H9 (cell line): ENCODE results near the gene ZNF485. TPM values are rescaled to one million over a fixed set of nuclear protein-coding genes. Genes with fewer than 3 reads are reported as not detected.

ENCODE experiments used
- DNase-seq: peaks from one replicate; pipeline ENCODE4 v3.0.0-alpha.2; 2017
- H2AFZ ChIP-seq: one replicate; pipeline ENCODE4 v1.6.1; 2013; ENCODE audit warnings: mild to moderate bottlenecking, low read length, control low read depth, moderate library complexity
- H2AK5ac ChIP-seq: 2 replicates; pipeline ENCODE4 v1.6.1; 2013; ENCODE audit warnings: low read length, control low read depth, mixed read lengths; ENCODE audit not compliant: insufficient read length
- H2BK120ac ChIP-seq: one replicate; pipeline ENCODE4 v1.6.1; 2013; ENCODE audit warnings: low read depth, mild to moderate bottlenecking, low read length, control low read depth, inconsistent platforms; ENCODE audit not compliant: poor library complexity, severe bottlenecking
- H2BK12ac ChIP-seq: 2 replicates; pipeline ENCODE4 v1.6.1; 2013; ENCODE audit warnings: low read length, control low read depth, mixed read lengths, low read depth; ENCODE audit not compliant: insufficient read length
- H2BK15ac ChIP-seq: 2 replicates; pipeline ENCODE4 v1.6.1; 2013; ENCODE audit warnings: low read depth, low read length, control low read depth
- H2BK20ac ChIP-seq: one replicate; pipeline ENCODE4 v1.6.1; 2013; ENCODE audit warnings: low read depth, mild to moderate bottlenecking, low read length, control low read depth, inconsistent platforms; ENCODE audit not compliant: poor library complexity, severe bottlenecking
- H2BK5ac ChIP-seq: 2 replicates; pipeline ENCODE4 v1.6.1; 2013; ENCODE audit warnings: low read length, control low read depth, mixed read lengths; ENCODE audit not compliant: insufficient read length
- H3K14ac ChIP-seq: 2 replicates; pipeline ENCODE4 v1.6.1; 2013; ENCODE audit warnings: low read length, control low read depth; ENCODE audit not compliant: insufficient read depth
- H3K18ac ChIP-seq: 2 replicates; pipeline ENCODE4 v1.6.1; 2013; ENCODE audit warnings: low read depth, mild to moderate bottlenecking, mixed read lengths, low read length, control low read depth; ENCODE audit not compliant: insufficient read length
- H3K23ac ChIP-seq: 2 replicates; pipeline ENCODE4 v1.6.1; 2013; ENCODE audit warnings: low read length, control low read depth, mixed read lengths, low read depth; ENCODE audit not compliant: insufficient read length
- H3K23me2 ChIP-seq: 2 replicates; pipeline ENCODE4 v1.6.1; 2013; ENCODE audit warnings: low read depth, mild to moderate bottlenecking, mixed read lengths, low read length, control low read depth; ENCODE audit not compliant: insufficient read length, poor library complexity, severe bottlenecking
- H3K27ac ChIP-seq: 2 replicates; pipeline ENCODE4 v1.5.1; 2013; ENCODE audit warnings: low read length, control low read depth, mixed read lengths, low read depth; ENCODE audit not compliant: insufficient read length
- H3K27me3 ChIP-seq: 2 replicates; pipeline ENCODE4 v1.6.1; 2013; ENCODE audit warnings: low read length, control low read depth, inconsistent platforms; ENCODE audit not compliant: insufficient read depth
- H3K4ac ChIP-seq: 2 replicates; pipeline ENCODE4 v1.6.1; 2013; ENCODE audit warnings: low read depth, mild to moderate bottlenecking, control low read depth, inconsistent platforms, low read length, moderate library complexity
- H3K4me1 ChIP-seq: 2 replicates; pipeline ENCODE4 v1.6.1; 2013; ENCODE audit warnings: low read length, control low read depth, inconsistent platforms; ENCODE audit not compliant: insufficient read depth
- H3K4me2 ChIP-seq: 2 replicates; pipeline ENCODE4 v1.6.1; 2013; ENCODE audit warnings: low read length, control low read depth, mixed read lengths; ENCODE audit not compliant: insufficient read length, insufficient read depth
- H3K56ac ChIP-seq: 2 replicates; pipeline ENCODE4 v1.6.1; 2013; ENCODE audit warnings: low read depth, mild to moderate bottlenecking, mixed read lengths, low read length, control low read depth; ENCODE audit not compliant: insufficient read length
- H3K79me1 ChIP-seq: 2 replicates; pipeline ENCODE4 v1.6.1; 2013; ENCODE audit warnings: low read depth, mild to moderate bottlenecking, moderate library complexity, low read length, control low read depth, inconsistent platforms; ENCODE audit not compliant: insufficient read depth, poor library complexity, severe bottlenecking
- H3K79me2 ChIP-seq: 2 replicates; pipeline ENCODE4 v1.6.1; 2013; ENCODE audit warnings: low read length, control low read depth, inconsistent platforms; ENCODE audit not compliant: insufficient read depth
- H3K9ac ChIP-seq: 2 replicates; pipeline ENCODE4 v1.6.1; 2013; ENCODE audit warnings: low read length, control low read depth, mixed read lengths; ENCODE audit not compliant: insufficient read length; ENCODE audit errors: extremely low read depth
- H3K9me3 ChIP-seq: one replicate; pipeline ENCODE4 v1.6.1; 2013; ENCODE audit warnings: low read depth, low read length, inconsistent platforms; ENCODE audit not compliant: control insufficient read depth
- H3T11ph ChIP-seq: one replicate; pipeline ENCODE4 v1.6.1; 2013; ENCODE audit warnings: mild to moderate bottlenecking, low read length, control low read depth, inconsistent platforms
- H4K20me1 ChIP-seq: one replicate; pipeline ENCODE4 v1.6.1; 2013; ENCODE audit not compliant: control insufficient read depth, insufficient read length, insufficient read depth
- H4K5ac ChIP-seq: 2 replicates; pipeline ENCODE4 v1.6.1; 2013; ENCODE audit warnings: low read depth, mild to moderate bottlenecking, mixed read lengths, low read length, control low read depth; ENCODE audit not compliant: insufficient read length
- H4K8ac ChIP-seq: replicated peaks from 2 replicates; pipeline ENCODE4 v1.6.1; 2013; ENCODE audit warnings: low read length, control low read depth, mixed read lengths, low read depth; ENCODE audit not compliant: insufficient read length
- H4K91ac ChIP-seq: 2 replicates; pipeline ENCODE4 v1.6.1; 2013; ENCODE audit warnings: low read depth, mild to moderate bottlenecking, moderate library complexity, mixed read lengths, low read length, control low read depth; ENCODE audit not compliant: insufficient read length
- H3K27ac Mint-ChIP-seq, 3 experiments: 2 replicates in 2 of 3; 3 replicates in 1 of 3; pipeline ENCODE4 v1.8.0; 2020 to 2021; ENCODE audit warnings: mixed read lengths in 3 of 3, mild to moderate bottlenecking in 1 of 3, moderate library complexity in 1 of 3
- H3K27me3 Mint-ChIP-seq: 2 replicates; pipeline ENCODE4 v1.8.0; 2021; ENCODE audit warnings: low read depth, mild to moderate bottlenecking, moderate library complexity, mixed read lengths
- H3K36me3 Mint-ChIP-seq, 3 experiments: 2 replicates in 2 of 3; 3 replicates in 1 of 3; pipeline ENCODE4 v1.8.0; 2020 to 2021; ENCODE audit warnings: low read depth in 3 of 3, mixed read lengths in 3 of 3; ENCODE audit not compliant: insufficient read depth in 1 of 3
- H3K4me1 Mint-ChIP-seq, 2 experiments: 2 replicates each; pipeline ENCODE4 v1.8.0; 2020; ENCODE audit warnings: mixed read lengths in 2 of 2
- H3K4me3 Mint-ChIP-seq, 2 experiments: 2 replicates in 1 of 2; 3 replicates in 1 of 2; pipeline ENCODE4 v1.8.0; 2020 to 2021; ENCODE audit warnings: mild to moderate bottlenecking in 2 of 2, mixed read lengths in 2 of 2, moderate library complexity in 1 of 2
- H3K9me3 Mint-ChIP-seq, 2 experiments: 2 replicates in 1 of 2; 3 replicates in 1 of 2; pipeline ENCODE4 v1.8.0; 2020; ENCODE audit warnings: mild to moderate bottlenecking in 2 of 2, mixed read lengths in 2 of 2, moderate library complexity in 1 of 2
- CTCF ChIP-seq: fragments of 200-600 bp; sonication (generic); conservative IDR thresholded peaks from 3 replicates; pipeline ENCODE4 v1.8.0; 2021; ENCODE audit warnings: antibody characterized with exemption, mild to moderate bottlenecking
- WGBS: extraction: QIAGEN DNeasy Blood & Tissue Kit; methylation state at CpG from one replicate; pipeline ENCODE4 v1.1.7; 2013; ENCODE audit warnings: missing lambda C conversion rate, low lambda C conversion rate, mixed read lengths; ENCODE audit not compliant: insufficient read length; ENCODE audit errors: extremely low coverage; 5-methylcytosine and 5-hydroxymethylcytosine counted together
- total RNA-seq: library from RNA; stranded (reverse); gene quantifications from 2 replicates; pipeline ENCODE4 v1.2.1, GENCODE V29; 2021

The ZNF485 gene
- total RNA-seq, 1 experiment from 2014 or later = 8.9 TPM

- H3K79me2 ChIP-seq = no peaks in the 10 kb centered on the region
- no peaks in the 10 kb centered on the region for H3K27me3 ChIP-seq
- peaks cover 0 to 1% (median 0%) of the 10 kb centered on the region in 3 experiments; a peak in 1 of 7 replicates for H3K36me3 Mint-ChIP-seq
- TF ChIP-seq CTCF = no peak
- no peak overlapping the region for H2AFZ ChIP-seq
- no peak overlapping the region for H3K9ac ChIP-seq
- H3K4me1 ChIP-seq = no peaks in the 10 kb centered on the region
- H3K56ac ChIP-seq = no peak overlapping the region
- no peaks in the 10 kb centered on the region for H3K4me1 Mint-ChIP-seq
- no peak for DNase-seq
- no peak overlapping the region for H3K23ac ChIP-seq
- H2BK12ac ChIP-seq = no peak overlapping the region
- no peak overlapping the region for H3T11ph ChIP-seq
- no peak overlapping the region for H3K27ac Mint-ChIP-seq
- WGBS = no CpG with 5 or more reads among the region's 5 CpGs
- no peak overlapping the region for H2BK5ac ChIP-seq
- H3K4me3 Mint-ChIP-seq = no peak overlapping the region
- H2BK120ac ChIP-seq = no peak overlapping the region
- H4K91ac ChIP-seq = no peak overlapping the region
- H2AK5ac ChIP-seq = no peak overlapping the region
- H3K79me1 ChIP-seq = no peaks in the 10 kb centered on the region
- H3K27ac ChIP-seq = no peak overlapping the region
- H3K18ac ChIP-seq = no peak overlapping the region
- H3K9me3 Mint-ChIP-seq = peaks cover 11 to 33% of the 10 kb centered on the region in 2 experiments
- H3K4me2 ChIP-seq = no peak overlapping the region
- H3K14ac ChIP-seq = no peak overlapping the region
- H3K23me2 ChIP-seq = no peaks in the 10 kb centered on the region
- no peak overlapping the region for H2BK20ac ChIP-seq
- H3K9me3 ChIP-seq = no peaks in the 10 kb centered on the region
- H2BK15ac ChIP-seq = no peak overlapping the region
- H4K8ac ChIP-seq = no peak overlapping the region
- no peaks in the 10 kb centered on the region for H4K20me1 ChIP-seq
- H3K4ac ChIP-seq = no peak overlapping the region
- peaks cover 22% of the 10 kb centered on the region for H3K27me3 Mint-ChIP-seq
- H4K5ac ChIP-seq = no peak overlapping the region
Observed at GRCh38 chr10:43585046-43585445, 21.2 kb upstream of the ZNF485 start.
